RWPE2 (cell line): ENCODE measurements around the gene PRR5L.

Experiments
- ATAC-seq: fragments of 200-7000 bp; cut with Tn5 transposase; 3 replicates; pipeline ENCODE4 v1.9.1; 2021; ENCODE audit warnings: low read depth
- DNase-seq: peaks from one replicate; pipeline ENCODE4 v3.0.0-alpha.2; 2020; ENCODE audit warnings: low spot score
- H3K27ac ChIP-seq: fragments of 450-650 bp; 2 replicates; pipeline ENCODE4 v1.5.1; 2017; ENCODE audit warnings: mild to moderate bottlenecking; ENCODE audit not compliant: poor library complexity, severe bottlenecking
- H3K27me3 ChIP-seq: fragments of 250-450 bp; sonication (Bioruptor Pico); 2 replicates; pipeline ENCODE4 v1.5.1; 2021; ENCODE audit warnings: mild to moderate bottlenecking, moderate library complexity; ENCODE audit not compliant: insufficient read depth, poor library complexity, severe bottlenecking
- H3K36me3 ChIP-seq: fragments of 250-450 bp; sonication (Bioruptor Pico); 2 replicates; pipeline ENCODE4 v1.5.1; 2020; ENCODE audit warnings: low read depth, mild to moderate bottlenecking, moderate library complexity
- H3K4me1 ChIP-seq: fragments of 250-450 bp; sonication (Bioruptor Pico); 2 replicates; pipeline ENCODE4 v1.5.1; 2021; ENCODE audit warnings: mild to moderate bottlenecking, moderate library complexity; ENCODE audit not compliant: insufficient read depth, poor library complexity, severe bottlenecking
- H3K4me3 ChIP-seq: fragments of 250-450 bp; sonication (Bioruptor Pico); 2 replicates; pipeline ENCODE4 v1.5.1; 2021; ENCODE audit warnings: mild to moderate bottlenecking, moderate library complexity; ENCODE audit not compliant: severe bottlenecking
- H3K9me3 ChIP-seq: fragments of 250-450 bp; sonication (Bioruptor Pico); 2 replicates; pipeline ENCODE4 v1.5.1; 2021; ENCODE audit warnings: mild to moderate bottlenecking, moderate library complexity; ENCODE audit not compliant: severe bottlenecking
- CTCF ChIP-seq: fragments of 450-650 bp; IDR thresholded peaks from one replicate; pipeline ENCODE4 v1.5.1; 2017; ENCODE audit warnings: mild to moderate bottlenecking, moderate library complexity; ENCODE audit not compliant: poor library complexity, severe bottlenecking

The PRR5L gene

GRCh38 chr11:36451681-36452080 is 155.6 kb downstream of the PRR5L start:
- ATAC-seq: no peak
- Histone ChIP-seq H3K27me3 (no peaks in the 10 kb centered on the region), H3K4me1 (peaks cover 25% of the 10 kb centered on the region), H3K9me3 (no peaks in the 10 kb centered on the region), H3K27ac (no peak overlapping the region), H3K4me3 (no peak overlapping the region), H3K36me3 (peaks cover 49% of the 10 kb centered on the region)
- TF ChIP-seq CTCF: no peak
- no peak for DNase-seq

- H3K4me1 ChIP-seq: peaks cover 19% of the 10 kb centered on the region
These were observed 156.3 kb downstream of the PRR5L start for GRCh38 chr11:36452236-36452940.

GRCh38 chr11:36452961-36453360 is 156.9 kb downstream of the PRR5L start:
- Histone ChIP-seq H3K9me3 (no peaks in the 10 kb centered on the region), H3K36me3 (peaks cover 55% of the 10 kb centered on the region), H3K27ac (peak overlapping the region; percentile 7), H3K4me1 (peaks cover 13% of the 10 kb centered on the region), H3K4me3 (no peak overlapping the region), H3K27me3 (no peaks in the 10 kb centered on the region)
- DNase-seq (no peak), ATAC-seq (no peak)
- TF ChIP-seq CTCF: no peak

More at GRCh38 chr11:36452236-36452940, 156.3 kb downstream of the PRR5L start:
- no peak for DNase-seq
- no peaks in the 10 kb centered on the region for H3K9me3 ChIP-seq
- H3K27me3 ChIP-seq: no peaks in the 10 kb centered on the region
- peak overlapping the region; percentile 7 for H3K27ac ChIP-seq
- no peak overlapping the region for H3K4me3 ChIP-seq
- no peak for ATAC-seq
- H3K36me3 ChIP-seq: peaks cover 55% of the 10 kb centered on the region
- no peak for TF ChIP-seq CTCF

- no peaks in the 10 kb centered on the region for H3K9me3 ChIP-seq
- H3K4me3 ChIP-seq: no peak overlapping the region
- peak; percentile 46; the same call in 1 of the 3 replicates for ATAC-seq
- peaks cover 12% of the 10 kb centered on the region for H3K4me1 ChIP-seq
- TF ChIP-seq CTCF: no peak
- H3K27me3 ChIP-seq: no peaks in the 10 kb centered on the region
- peaks cover 49% of the 10 kb centered on the region for H3K36me3 ChIP-seq
- DNase-seq: no peak
- peak overlapping the region; percentile 7 for H3K27ac ChIP-seq
These were observed 157.6 kb downstream of the PRR5L start for GRCh38 chr11:36453678-36454077.

- Histone ChIP-seq H3K9me3 (no peaks in the 10 kb centered on the region), H3K27ac (peak overlapping the region; percentile 58), H3K27me3 (no peaks in the 10 kb centered on the region), H3K4me1 (peaks cover 12% of the 10 kb centered on the region), H3K36me3 (peaks cover 40% of the 10 kb centered on the region), H3K4me3 (no peak overlapping the region)
- no peak for ATAC-seq
- TF ChIP-seq CTCF: no peak
- no peak for DNase-seq
These were observed 158.5 kb downstream of the PRR5L start for GRCh38 chr11:36454551-36454940.
